ENCODE measurements around the gene ALS2CL.

DNA sequence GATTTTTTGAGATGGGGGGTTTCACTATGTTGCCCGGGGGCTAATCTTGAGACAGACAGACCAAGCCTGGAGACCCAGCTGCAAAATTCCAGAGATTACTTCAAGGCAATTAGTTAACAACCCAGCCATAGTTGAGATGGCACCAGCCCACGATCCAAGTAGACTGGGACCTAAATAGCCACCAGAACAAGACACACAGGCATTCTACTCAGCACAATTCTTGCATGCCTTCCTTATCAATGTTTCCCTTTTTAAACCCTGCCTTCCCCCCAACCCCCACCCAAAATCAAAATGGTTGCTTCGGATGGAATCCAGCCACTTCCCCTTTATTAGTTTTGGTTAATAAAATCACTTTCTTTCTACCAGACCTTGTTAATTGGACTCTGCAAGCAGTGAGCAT, 52.6 kb downstream of the ALS2CL start:
- no peak for TF ChIP-seq CTCF (IDR thresholded peaks at IDR 0.05)
- TF ChIP-seq EP300 (IDR thresholded peaks at IDR 0.05): no peak
- TF ChIP-seq POLR2AphosphoS5 (IDR thresholded peaks at IDR 0.05): no peak

All from gastroesophageal sphincter (tissue), 3 donors.